Measurements from ENCODE around the gene PCDHGA1.

DNA sequence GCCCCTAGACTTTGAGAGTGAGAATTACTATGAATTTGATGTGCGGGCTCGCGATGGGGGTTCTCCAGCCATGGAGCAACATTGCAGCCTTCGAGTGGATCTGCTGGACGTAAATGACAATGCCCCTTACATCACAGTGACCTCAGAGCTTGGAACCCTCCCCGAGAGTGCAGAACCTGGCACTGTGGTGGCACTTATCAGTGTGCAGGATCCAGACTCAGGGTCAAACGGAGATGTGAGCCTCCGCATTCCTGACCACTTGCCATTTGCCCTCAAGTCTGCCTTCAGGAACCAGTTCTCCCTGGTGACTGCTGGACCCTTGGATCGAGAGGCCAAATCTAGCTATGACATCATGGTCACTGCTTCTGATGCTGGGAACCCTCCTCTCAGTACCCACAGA is 155.8 kb downstream of the PCDHGA1 start:
- TF ChIP-seq, protein P1, sequence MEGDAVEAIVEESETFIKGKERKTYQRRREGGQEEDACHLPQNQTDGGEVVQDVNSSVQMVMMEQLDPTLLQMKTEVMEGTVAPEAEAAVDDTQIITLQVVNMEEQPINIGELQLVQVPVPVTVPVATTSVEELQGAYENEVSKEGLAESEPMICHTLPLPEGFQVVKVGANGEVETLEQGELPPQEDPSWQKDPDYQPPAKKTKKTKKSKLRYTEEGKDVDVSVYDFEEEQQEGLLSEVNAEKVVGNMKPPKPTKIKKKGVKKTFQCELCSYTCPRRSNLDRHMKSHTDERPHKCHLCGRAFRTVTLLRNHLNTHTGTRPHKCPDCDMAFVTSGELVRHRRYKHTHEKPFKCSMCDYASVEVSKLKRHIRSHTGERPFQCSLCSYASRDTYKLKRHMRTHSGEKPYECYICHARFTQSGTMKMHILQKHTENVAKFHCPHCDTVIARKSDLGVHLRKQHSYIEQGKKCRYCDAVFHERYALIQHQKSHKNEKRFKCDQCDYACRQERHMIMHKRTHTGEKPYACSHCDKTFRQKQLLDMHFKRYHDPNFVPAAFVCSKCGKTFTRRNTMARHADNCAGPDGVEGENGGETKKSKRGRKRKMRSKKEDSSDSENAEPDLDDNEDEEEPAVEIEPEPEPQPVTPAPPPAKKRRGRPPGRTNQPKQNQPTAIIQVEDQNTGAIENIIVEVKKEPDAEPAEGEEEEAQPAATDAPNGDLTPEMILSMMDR (IDR thresholded peaks at IDR 0.05) = no peak
- TF ChIP-seq EZH2phosphoT487 (IDR thresholded peaks at IDR 0.05) (no peak), EZH2 (IDR thresholded peaks at IDR 0.05) (no peak)
